Measurements from ENCODE around the gene GOLGB1.
A peak's percentile ranks its signal among the peaks of the same experiment; 100 is the strongest.

Gene GOLGB1

GRCh38 chr3:121658716-121659435 is 90.7 kb downstream of the GOLGB1 start:
- H4K20me1 ChIP-seq (ENCODE audit: insufficient read depth, low read length) = no peaks in the 10 kb centered on the region
- H3K9ac ChIP-seq (ENCODE audit: low read length) = peak overlapping the region; percentile 92; the same call in 1 of the 2 replicates
- DNase-seq = no peak
- peak overlapping the region; percentile 74 for H3K4me3 ChIP-seq (ENCODE audit: low read length)
- H3K27me3 ChIP-seq (replicated peaks; ENCODE audit: insufficient read depth, low read length) = no peaks in the 10 kb centered on the region
- peak overlapping the region; percentile 83 for H3K4me2 ChIP-seq (ENCODE audit: low read depth, low read length)
- peaks cover 48% of the 10 kb centered on the region for H3F3A ChIP-seq (ENCODE audit: insufficient read depth, low read length)
- peaks cover 63% of the 10 kb centered on the region for H3K79me2 ChIP-seq (ENCODE audit: low read length)
- no peaks in the 10 kb centered on the region for H3K9me3 ChIP-seq (replicated peaks; ENCODE audit: insufficient read depth, low read length)
- no peak overlapping the region for H2AFZ ChIP-seq (ENCODE audit: low read length)
- peaks cover 12% of the 10 kb centered on the region; the same call in 1 of the 2 replicates for H3K36me3 ChIP-seq (replicated peaks; ENCODE audit: insufficient read depth, low read length)
- TF ChIP-seq EZH2phosphoT487 (IDR thresholded peaks at IDR 0.05; ENCODE audit: low read length) (no peak), CTCF (IDR thresholded peaks at IDR 0.05; ENCODE audit: low read length) (no peak), EZH2 (optimal IDR thresholded peaks at IDR 0.05; ENCODE audit: low read depth, low read length) (no peak)
- H3K4me1 ChIP-seq (ENCODE audit: low read length) = peaks cover 65% of the 10 kb centered on the region
- H3K9me2 ChIP-seq (replicated peaks; ENCODE audit: insufficient read depth, low read length) = no peaks in the 10 kb centered on the region
- no peak overlapping the region for H3K27ac ChIP-seq (ENCODE audit: low read length)

GRCh38 chr3:121654493-121655385 is 94.8 kb downstream of the GOLGB1 start:
- Histone ChIP-seq H3K4me1 (ENCODE audit: low read length) (peaks cover 53% of the 10 kb centered on the region), H3K4me2 (ENCODE audit: low read depth, low read length) (peak overlapping the region; percentile 64)
- TF ChIP-seq EZH2 (optimal IDR thresholded peaks at IDR 0.05; ENCODE audit: low read depth, low read length) (no peak), EZH2phosphoT487 (IDR thresholded peaks at IDR 0.05; ENCODE audit: low read length) (no peak), CTCF (IDR thresholded peaks at IDR 0.05; ENCODE audit: low read length) (no peak)

GRCh38 chr3:121651684-121652083 is 97.9 kb downstream of the GOLGB1 start:
- no peak for DNase-seq
- no peak overlapping the region for H3K4me2 ChIP-seq (ENCODE audit: low read depth, low read length)
- H3K9me2 ChIP-seq (replicated peaks; ENCODE audit: insufficient read depth, low read length) = no peaks in the 10 kb centered on the region
- H3K4me3 ChIP-seq (ENCODE audit: low read length) = no peak overlapping the region
- TF ChIP-seq CTCF (IDR thresholded peaks at IDR 0.05; ENCODE audit: low read length) (no peak), EZH2 (optimal IDR thresholded peaks at IDR 0.05; ENCODE audit: low read depth, low read length) (no peak)
- H3K4me1 ChIP-seq (ENCODE audit: low read length) = peaks cover 26% of the 10 kb centered on the region
- H2AFZ ChIP-seq (ENCODE audit: low read length) = no peak overlapping the region
- H4K20me1 ChIP-seq (ENCODE audit: insufficient read depth, low read length) = no peaks in the 10 kb centered on the region
- no peak overlapping the region for H3K27ac ChIP-seq (ENCODE audit: low read length)
- peaks cover 21% of the 10 kb centered on the region; the same call in 1 of the 2 replicates for H3K36me3 ChIP-seq (replicated peaks; ENCODE audit: insufficient read depth, low read length)
- H3K27me3 ChIP-seq (replicated peaks; ENCODE audit: insufficient read depth, low read length) = no peaks in the 10 kb centered on the region
- no peaks in the 10 kb centered on the region for H3K9me3 ChIP-seq (replicated peaks; ENCODE audit: insufficient read depth, low read length)
- peaks cover 78% of the 10 kb centered on the region for H3K79me2 ChIP-seq (ENCODE audit: low read length)
- H3K9ac ChIP-seq (ENCODE audit: low read length) = no peak overlapping the region
- peaks cover 20% of the 10 kb centered on the region; the same call in 1 of the 2 replicates for H3F3A ChIP-seq (ENCODE audit: insufficient read depth, low read length)

More at GRCh38 chr3:121654493-121655385, 94.8 kb downstream of the GOLGB1 start:
- Histone ChIP-seq H4K20me1 (ENCODE audit: insufficient read depth, low read length) (no peaks in the 10 kb centered on the region), H3K27ac (ENCODE audit: low read length) (peak overlapping the region; percentile 63; the same call in 1 of the 2 replicates), H3K36me3 (replicated peaks; ENCODE audit: insufficient read depth, low read length) (peaks cover 19% of the 10 kb centered on the region; the same call in 1 of the 2 replicates), H3K79me2 (ENCODE audit: low read length) (peaks cover 96% of the 10 kb centered on the region), H2AFZ (ENCODE audit: low read length) (no peak overlapping the region), H3K4me3 (ENCODE audit: low read length) (0 out of 2 replicates have a peak overlapping the region, but pooled peaks have one; percentile 10), H3K9me3 (replicated peaks; ENCODE audit: insufficient read depth, low read length) (no peaks in the 10 kb centered on the region), H3K9ac (ENCODE audit: low read length) (no peak overlapping the region; the same call in 1 of the 2 replicates), H3F3A (ENCODE audit: insufficient read depth, low read length) (peaks cover 23% of the 10 kb centered on the region; the same call in 1 of the 2 replicates), H3K27me3 (replicated peaks; ENCODE audit: insufficient read depth, low read length) (no peaks in the 10 kb centered on the region), H3K9me2 (replicated peaks; ENCODE audit: insufficient read depth, low read length) (no peaks in the 10 kb centered on the region)
- peak; percentile 50 for DNase-seq

Measured in MM.1S (cell line).